K562 (cell line): ENCODE measurements around the gene C1orf74. TPM values are rescaled to one million over a fixed set of nuclear protein-coding genes. Genes with fewer than 3 reads are reported as not detected.

Source experiments
- AFF4 ChIP-seq: sonication (generic); formaldehyde crosslinking; IDR thresholded peaks from 2 replicates; pipeline ENCODE4 v1.8.0; 2023; ENCODE audit warnings: mild to moderate bottlenecking, missing genetic modification reagents
- CCAR2 ChIP-seq: fragments of 200-400 bp; formaldehyde crosslinking; IDR thresholded peaks from 2 replicates; pipeline ENCODE4 v1.6.1; 2017; ENCODE audit warnings: mild to moderate bottlenecking, low read depth, low read length
- DLX4 ChIP-seq: fragments of 250-450 bp; sonication (Bioruptor Pico); IDR thresholded peaks from 2 replicates; pipeline ENCODE4 v1.6.1; 2021; ENCODE audit warnings: mild to moderate bottlenecking
- FOSL1 ChIP-seq: fragments of 200-800 bp; sonication (Bioruptor generic); conservative IDR thresholded peaks from 2 replicates; pipeline ENCODE4 v1.6.1; 2016; ENCODE audit warnings: missing genetic modification characterization, missing compliant biosample characterization
- GABPA ChIP-seq: fragments of 200-800 bp; sonication (Bioruptor generic); conservative IDR thresholded peaks from 2 replicates; pipeline ENCODE4 v1.6.1; 2016; ENCODE audit warnings: low read depth, missing genetic modification characterization, missing compliant biosample characterization
- GATA2 ChIP-seq: sonication (generic); formaldehyde crosslinking; IDR thresholded peaks from 2 replicates; pipeline ENCODE4 v1.4.0; 2020; ENCODE audit warnings: mild to moderate bottlenecking, missing genetic modification reagents
- HNRNPH1 ChIP-seq: fragments of 200-400 bp; formaldehyde crosslinking; optimal IDR thresholded peaks from 2 replicates; pipeline ENCODE3; 2017; ENCODE audit warnings: low read depth, mild to moderate bottlenecking, low read length, moderate library complexity
- IFI16 ChIP-seq: fragments of 250-450 bp; sonication (Bioruptor Pico); IDR thresholded peaks from 2 replicates; pipeline ENCODE4 v2.1.2; 2022; ENCODE audit warnings: mild to moderate bottlenecking, inconsistent platforms
- KAT2B ChIP-seq: IDR thresholded peaks from one replicate; pipeline ENCODE4 v1.6.1; 2012; ENCODE audit warnings: low read depth, mild to moderate bottlenecking, control low read depth, inconsistent platforms, low read length, moderate library complexity
- MAX ChIP-seq: sonication (generic); formaldehyde crosslinking; IDR thresholded peaks from 2 replicates; pipeline ENCODE4 v1.9.0; 2022; ENCODE audit warnings: mild to moderate bottlenecking, missing genetic modification reagents
- NBN ChIP-seq: fragments of 450-650 bp; IDR thresholded peaks from 2 replicates; pipeline ENCODE4 v1.6.1; 2016; ENCODE audit warnings: low read depth, mild to moderate bottlenecking
- PKNOX1 ChIP-seq: fragments of 450-650 bp; IDR thresholded peaks from 2 replicates; pipeline ENCODE4 v1.6.1; 2016
- POU5F1 ChIP-seq: fragments of 150-350 bp; IDR thresholded peaks from 2 replicates; pipeline ENCODE4 v1.6.1; 2014; ENCODE audit warnings: borderline replicate concordance, low read length, low read depth, mild to moderate bottlenecking; ENCODE audit not compliant: partially characterized antibody
- RBM15 ChIP-seq: fragments of 200-400 bp; formaldehyde crosslinking; IDR thresholded peaks from 2 replicates; pipeline ENCODE4 v1.6.1; 2018; ENCODE audit warnings: mild to moderate bottlenecking, low read length, moderate library complexity; ENCODE audit not compliant: insufficient read depth
- RBM39 ChIP-seq: fragments of 200-400 bp; formaldehyde crosslinking; optimal IDR thresholded peaks from 2 replicates; pipeline ENCODE3; 2018; ENCODE audit warnings: low read depth, low read length
- RFX1 ChIP-seq: fragments of 450-650 bp; IDR thresholded peaks from 2 replicates; pipeline ENCODE4 v1.6.1; 2016; ENCODE audit warnings: mild to moderate bottlenecking, moderate library complexity
- STAT5A ChIP-seq: IDR thresholded peaks from 2 replicates; pipeline ENCODE4 v1.6.1; 2012; ENCODE audit warnings: low read length, inconsistent platforms, borderline replicate concordance
- TBP ChIP-seq: optimal IDR thresholded peaks from 2 replicates; pipeline ENCODE3; 2011; ENCODE audit warnings: low read depth, low read length, improper control_type of control experiment
- WHSC1 ChIP-seq: IDR thresholded peaks from one replicate; pipeline ENCODE4 v1.6.1; 2012; ENCODE audit warnings: low read length, control low read depth, inconsistent platforms
- ZFP36 ChIP-seq: fragments of 150-350 bp; IDR thresholded peaks from 2 replicates; pipeline ENCODE4 v1.6.1; 2018; ENCODE audit warnings: low read length, low read depth; ENCODE audit not compliant: partially characterized antibody
- ZNF232 ChIP-seq: sonication (generic); formaldehyde crosslinking; IDR thresholded peaks from 2 replicates; pipeline ENCODE4 v1.8.0; 2022; ENCODE audit warnings: mild to moderate bottlenecking, missing genetic modification reagents
- ZNF431 ChIP-seq: sonication (generic); formaldehyde crosslinking; IDR thresholded peaks from 2 replicates; pipeline ENCODE4 v1.8.0; 2022; ENCODE audit warnings: mild to moderate bottlenecking, missing genetic modification reagents
- ZNF644 ChIP-seq: fragments of 200-800 bp; sonication (Bioruptor generic); IDR thresholded peaks from 2 replicates; pipeline ENCODE4 v1.6.1; 2016; ENCODE audit warnings: low read depth, missing genetic modification characterization, missing compliant biosample characterization
- ZNF764 ChIP-seq: fragments of 250-450 bp; sonication (Bioruptor Pico); IDR thresholded peaks from 2 replicates; pipeline ENCODE4 v1.4.0; 2020; ENCODE audit warnings: low read depth, mild to moderate bottlenecking, moderate library complexity
- ZSCAN32 ChIP-seq: fragments of 450-650 bp; formaldehyde crosslinking; IDR thresholded peaks from 2 replicates; pipeline ENCODE4 v1.4.0; 2020; ENCODE audit warnings: mild to moderate bottlenecking, moderate library complexity
- polyA plus RNA-seq, 8 experiments: library from polyadenylated mRNA; depleted of rRNA in 4 of 8; stranded (reverse) in 5 of 8; unstranded in 3 of 8; fragments of >200 nt; fragmentation: Nextera tagmentation in 2 of 8; fragmentation: Illumina TruSeq in 1 of 8; extraction: Ambion mirVana in 2 of 8; extraction: Trizol in 1 of 8; gene quantifications; 2 replicates each; pipeline versions ENCODE4 v1.2.1 to v1.2.3, GENCODE V29; 2011 to 2014; ENCODE audit warnings: inconsistent platforms in 1 of 8, missing spikeins in 1 of 8
- total RNA-seq, 7 experiments: library from RNA; depleted of rRNA in 6 of 7; stranded (reverse); fragments of >200 nt in 6 of 7; fragmentation: Illumina TruSeq in 2 of 7; extraction: Trizol in 2 of 7; gene quantifications; 2 replicates each; pipeline versions ENCODE4 v1.2.1 to v1.2.3, GENCODE V29; 2011 to 2021; ENCODE audit warnings: low replicate concordance in 1 of 7

C1orf74 gene
- total and polyA plus RNA-seq, 9 of the 15 experiments (the other 6 are each of a cell fraction or from before 2014, with no cell fraction given), result 4.0 to 7.6 (median 5.7) TPM

- no peak for TF ChIP-seq ZNF764 (CRISPR knock-in tag)
- TF ChIP-seq DLX4 (CRISPR knock-in tag), result no peak
- no peak for TF ChIP-seq AFF4
- no peak for TF ChIP-seq RFX1
- no peak for TF ChIP-seq NBN
- TF ChIP-seq ZNF431, result no peak
- TF ChIP-seq RBM39, result no peak
- no peak for TF ChIP-seq WHSC1
- no peak for TF ChIP-seq PKNOX1
- TF ChIP-seq GATA2 (CRISPR knock-in tag), result no peak
- TF ChIP-seq MAX (CRISPR knock-in tag), result no peak
- no peak for TF ChIP-seq CCAR2
- TF ChIP-seq ZFP36, result peak; percentile 38
- no peak for TF ChIP-seq ZSCAN32 (CRISPR knock-in tag)
- peak; percentile 96 for TF ChIP-seq FOSL1 (tag)
- no peak for TF ChIP-seq KAT2B
- TF ChIP-seq RBM15, result no peak
- TF ChIP-seq POU5F1, result no peak
- no peak for TF ChIP-seq HNRNPH1
- TF ChIP-seq STAT5A, result no peak; the same call in 1 of the 2 replicates
- TF ChIP-seq GABPA (tag), result no peak
- no peak for TF ChIP-seq IFI16 (CRISPR knock-in tag)
- no peak for TF ChIP-seq ZNF232 (CRISPR knock-in tag)
- TF ChIP-seq ZNF644 (tag), result no peak
- no peak for TF ChIP-seq TBP
Measured at GRCh38 chr1:209808059-209808581, 23.8 kb upstream of the C1orf74 start (continued).
